C1 segment of cervical spinal cord (tissue), 14 donors: ENCODE measurements around the gene CCDC88B.

Experiments
- DNase-seq, 14 donors: peaks; one replicate each; lab custom pipeline; 2025; lab: John Stamatoyannopoulos, UW

The CCDC88B gene

GRCh38 chr11:64358907-64359711 lies 19.1 kb downstream of the CCDC88B start, which contains the start of gene RPS6KA4:
RPS6KA4 (plus strand) TSS chr11:64359162; CDS start chr11:64359236, 74 bp downstream.
- DNase-seq, result peak in 11 of 14 donors; percentile 40 to 72 (median 52)

GRCh38 chr11:64359712-64360445 lies 19.9 kb downstream of the CCDC88B start:
- peak in 1 of 14 donors; percentile 70 for DNase-seq

- DNase-seq, result no peak
Observed at GRCh38 chr11:64360448-64360921, 20.5 kb downstream of the CCDC88B start.

- DNase-seq, result no peak
Observed at GRCh38 chr11:64361659-64362058, 21.7 kb downstream of the CCDC88B start.

GRCh38 chr11:64362339-64362738 lies 22.3 kb downstream of the CCDC88B start:
- no peak for DNase-seq

GRCh38 chr11:64364435-64364834 lies 24.4 kb downstream of the CCDC88B start:
- no peak for DNase-seq

GRCh38 chr11:64364911-64365310 lies 24.9 kb downstream of the CCDC88B start:
- no peak for DNase-seq

GRCh38 chr11:64366751-64367150 lies 26.7 kb downstream of the CCDC88B start:
- DNase-seq, result no peak

- no peak for DNase-seq
Observed at GRCh38 chr11:64367931-64368672, 28.1 kb downstream of the CCDC88B start.

- DNase-seq, result no peak
Observed at GRCh38 chr11:64368673-64369074, 28.7 kb downstream of the CCDC88B start.

- DNase-seq, result no peak
Observed at GRCh38 chr11:64369440-64370421, 29.7 kb downstream of the CCDC88B start.

GRCh38 chr11:64371201-64371600 lies 31.2 kb downstream of the CCDC88B start:
- DNase-seq, result no peak

GRCh38 chr11:64372021-64372420 lies 32.0 kb downstream of the CCDC88B start:
- DNase-seq, result no peak

- DNase-seq, result peak in 12 of 14 donors; percentile 19 to 99 (median 56)
Observed at GRCh38 chr11:64372802-64373597, 33.0 kb downstream of the CCDC88B start.

- DNase-seq, result no peak
Observed at GRCh38 chr11:64373598-64373974, 33.6 kb downstream of the CCDC88B start.

GRCh38 chr11:64376071-64376470 lies 36.1 kb downstream of the CCDC88B start:
- no peak for DNase-seq

GRCh38 chr11:64378335-64378880 lies 38.4 kb downstream of the CCDC88B start:
- peak in 3 of 14 donors; percentile 16 to 95 (median 29) for DNase-seq

- DNase-seq, result peak in 2 of 14 donors; percentile 27 to 92
Observed at GRCh38 chr11:64379160-64379559, 39.2 kb downstream of the CCDC88B start.
